Epithelial cell of esophagus (primary cell): ENCODE data around the gene CARMIL1.
A peak's percentile ranks its signal among the peaks of the same experiment; 100 is the strongest.
"Not testable (repeated sequence)": the region's sequence is repeated elsewhere in the genome, so short reads cannot be mapped to it uniquely, and the experiment has no call there.

Source experiments
- DNase-seq: peaks from one replicate; pipeline ENCODE4 v3.0.0; 2010; ENCODE audit warnings: low read depth
- H3K4me3 ChIP-seq: 2 replicates; pipeline ENCODE4 v1.5.1; 2011; ENCODE audit warnings: mild to moderate bottlenecking, low read length, control low read depth
- TF ChIP-seq, protein P1 (sequence below): IDR thresholded peaks from 2 replicates; pipeline ENCODE4 v1.5.1; 2011; ENCODE audit warnings: low read depth, mild to moderate bottlenecking, low read length, control low read depth, inconsistent platforms; ENCODE audit not compliant: insufficient read depth; ENCODE audit errors: missing control alignments

Gene CARMIL1

DNA sequence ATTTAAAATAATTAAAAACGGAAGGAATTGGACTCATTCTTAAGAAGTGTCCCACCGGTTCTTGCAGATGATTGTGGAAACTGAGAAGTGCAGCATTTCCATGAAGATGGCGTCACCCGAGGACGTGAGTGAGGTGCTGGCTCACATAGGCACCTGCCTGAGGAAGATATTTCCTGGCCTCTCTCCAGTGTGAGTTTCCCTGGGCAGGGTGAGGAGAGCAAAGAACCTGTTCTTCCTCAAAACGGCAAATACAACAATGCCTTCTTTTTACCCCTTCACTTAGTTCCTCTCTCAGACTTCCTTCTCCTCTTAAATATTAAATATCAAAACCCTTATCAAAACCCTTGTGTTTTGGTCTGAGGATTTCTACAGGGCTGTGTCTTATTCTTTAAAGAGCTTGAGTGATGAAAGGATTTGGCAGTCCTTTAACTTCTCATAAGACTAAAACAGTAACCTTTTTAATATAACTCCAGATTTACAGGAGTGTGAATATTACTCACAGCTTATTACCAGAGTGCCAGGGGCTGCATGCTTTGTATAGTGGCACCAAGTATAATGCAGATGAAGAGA, 156.3 kb downstream of the CARMIL1 start:
- no peak overlapping the region for H3K4me3 ChIP-seq
- DNase-seq, result peak; percentile 32
- TF ChIP-seq, protein P1, sequence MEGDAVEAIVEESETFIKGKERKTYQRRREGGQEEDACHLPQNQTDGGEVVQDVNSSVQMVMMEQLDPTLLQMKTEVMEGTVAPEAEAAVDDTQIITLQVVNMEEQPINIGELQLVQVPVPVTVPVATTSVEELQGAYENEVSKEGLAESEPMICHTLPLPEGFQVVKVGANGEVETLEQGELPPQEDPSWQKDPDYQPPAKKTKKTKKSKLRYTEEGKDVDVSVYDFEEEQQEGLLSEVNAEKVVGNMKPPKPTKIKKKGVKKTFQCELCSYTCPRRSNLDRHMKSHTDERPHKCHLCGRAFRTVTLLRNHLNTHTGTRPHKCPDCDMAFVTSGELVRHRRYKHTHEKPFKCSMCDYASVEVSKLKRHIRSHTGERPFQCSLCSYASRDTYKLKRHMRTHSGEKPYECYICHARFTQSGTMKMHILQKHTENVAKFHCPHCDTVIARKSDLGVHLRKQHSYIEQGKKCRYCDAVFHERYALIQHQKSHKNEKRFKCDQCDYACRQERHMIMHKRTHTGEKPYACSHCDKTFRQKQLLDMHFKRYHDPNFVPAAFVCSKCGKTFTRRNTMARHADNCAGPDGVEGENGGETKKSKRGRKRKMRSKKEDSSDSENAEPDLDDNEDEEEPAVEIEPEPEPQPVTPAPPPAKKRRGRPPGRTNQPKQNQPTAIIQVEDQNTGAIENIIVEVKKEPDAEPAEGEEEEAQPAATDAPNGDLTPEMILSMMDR, result no peak

DNA sequence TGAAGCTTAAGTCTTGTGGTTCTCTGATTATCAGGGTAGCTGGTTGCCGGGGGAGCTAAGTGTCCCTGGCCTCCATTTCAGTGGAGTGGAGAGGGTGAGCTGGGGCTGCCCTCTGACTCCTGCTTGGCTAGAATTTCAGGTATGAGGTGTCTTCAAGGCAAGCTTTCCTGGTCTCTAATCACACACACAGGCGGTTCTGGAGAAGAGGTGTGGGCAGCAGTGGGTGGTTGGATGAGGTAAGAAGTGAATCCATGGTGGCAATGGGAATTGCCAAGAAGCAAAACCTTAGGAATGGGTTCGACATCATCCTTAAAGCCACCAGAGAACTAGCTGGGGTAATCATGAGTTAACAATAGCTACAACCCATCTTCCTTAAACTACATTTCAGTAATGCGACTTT, 157.6 kb downstream of the CARMIL1 start:
- DNase-seq, result no peak
- TF ChIP-seq, protein P1, result no peak
- no peak overlapping the region for H3K4me3 ChIP-seq

DNA sequence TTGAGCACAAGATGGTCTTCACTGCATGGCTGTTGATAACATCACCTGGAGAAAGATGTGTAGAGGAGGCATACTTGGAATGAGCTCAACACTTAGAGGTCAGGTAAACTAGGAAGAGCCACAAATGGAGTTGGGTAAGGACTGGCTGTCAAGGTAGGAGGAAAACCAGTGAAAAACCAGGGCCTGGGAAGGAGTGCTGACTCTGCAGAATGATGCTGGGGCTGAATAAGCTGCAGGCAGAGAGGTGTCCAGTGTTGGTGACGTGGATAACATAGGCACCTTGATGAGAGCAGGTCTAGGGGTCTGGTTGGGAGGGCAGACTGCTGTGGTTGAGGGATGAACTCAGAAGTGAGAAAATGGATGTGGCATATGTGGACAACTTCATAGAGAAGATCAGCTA, 160.2 kb downstream of the CARMIL1 start:
- DNase-seq, result no peak
- TF ChIP-seq, protein P1, result no peak
- H3K4me3 ChIP-seq, result no peak overlapping the region

DNA sequence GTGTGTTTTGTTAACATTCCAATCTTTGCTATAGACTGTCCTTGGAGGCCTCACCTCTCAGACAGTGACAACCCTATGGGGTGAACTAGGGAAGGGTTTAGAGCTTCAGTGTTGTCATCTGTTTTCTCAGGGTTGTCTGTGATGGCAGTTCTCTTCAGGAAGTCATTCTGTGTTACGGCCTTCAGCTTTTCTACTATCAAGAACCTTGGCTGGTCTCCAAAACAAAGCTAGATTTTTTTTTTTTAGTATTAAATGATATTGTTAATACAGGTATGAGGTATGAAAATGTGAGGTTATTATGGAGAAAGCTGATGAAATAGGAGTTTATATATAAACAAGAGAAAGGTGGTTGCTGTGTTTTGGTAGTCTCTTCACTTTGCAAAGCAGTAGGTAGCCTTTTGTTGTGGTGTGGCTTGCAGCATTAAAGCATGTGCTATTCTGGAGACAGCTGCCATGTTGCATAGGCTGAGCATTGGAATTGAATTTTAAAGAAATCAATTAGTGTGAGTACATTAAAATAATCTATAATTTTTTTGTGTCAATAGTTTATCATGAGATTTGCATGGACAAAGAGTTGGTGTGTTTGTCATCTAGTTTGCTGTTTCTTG, 162.6 kb downstream of the CARMIL1 start:
- no peak for DNase-seq
- no peak overlapping the region for H3K4me3 ChIP-seq
- TF ChIP-seq, protein P1, result no peak

DNA sequence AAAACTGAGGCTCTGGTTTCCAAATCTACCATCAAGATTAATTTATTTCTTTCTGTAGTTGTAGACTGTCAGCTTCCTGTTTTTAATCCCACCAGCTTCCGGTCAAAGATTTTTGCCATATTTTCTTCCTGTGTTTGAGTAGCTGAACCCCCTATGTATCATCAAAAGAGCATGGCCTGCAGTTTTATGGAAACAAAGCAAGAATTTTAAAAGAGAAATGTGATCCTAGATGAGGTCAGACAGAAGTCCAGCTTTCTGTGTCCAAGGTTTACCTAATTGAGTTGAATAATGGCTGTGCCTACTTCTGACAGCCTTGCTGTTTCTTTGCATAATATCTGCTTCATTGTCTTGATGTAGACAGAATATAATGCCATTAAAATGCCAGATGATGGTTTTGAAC, 163.7 kb downstream of the CARMIL1 start:
- no peak for DNase-seq
- TF ChIP-seq, protein P1, result no peak
- no peak overlapping the region for H3K4me3 ChIP-seq

DNA sequence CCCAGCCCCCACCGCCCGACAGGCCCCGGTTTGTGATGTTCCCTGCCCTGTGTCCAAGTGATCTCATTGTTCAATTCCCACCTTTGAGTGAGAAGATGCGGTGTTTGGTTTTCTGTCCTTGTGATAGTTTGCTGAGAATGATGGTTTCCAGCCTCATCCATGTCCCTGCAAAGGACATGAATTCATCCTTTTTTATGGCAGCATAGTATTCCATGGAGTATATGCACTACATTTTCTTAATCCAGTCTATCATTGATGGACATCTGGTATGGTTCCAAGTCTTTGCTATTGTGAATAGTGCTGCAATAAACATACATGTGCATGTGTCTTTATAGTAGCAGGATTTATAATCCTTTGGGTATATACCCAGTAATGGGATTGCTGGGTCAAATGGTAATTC, 165.3 kb downstream of the CARMIL1 start:
- not testable (repeated sequence) for H3K4me3 ChIP-seq, DNase-seq

DNA sequence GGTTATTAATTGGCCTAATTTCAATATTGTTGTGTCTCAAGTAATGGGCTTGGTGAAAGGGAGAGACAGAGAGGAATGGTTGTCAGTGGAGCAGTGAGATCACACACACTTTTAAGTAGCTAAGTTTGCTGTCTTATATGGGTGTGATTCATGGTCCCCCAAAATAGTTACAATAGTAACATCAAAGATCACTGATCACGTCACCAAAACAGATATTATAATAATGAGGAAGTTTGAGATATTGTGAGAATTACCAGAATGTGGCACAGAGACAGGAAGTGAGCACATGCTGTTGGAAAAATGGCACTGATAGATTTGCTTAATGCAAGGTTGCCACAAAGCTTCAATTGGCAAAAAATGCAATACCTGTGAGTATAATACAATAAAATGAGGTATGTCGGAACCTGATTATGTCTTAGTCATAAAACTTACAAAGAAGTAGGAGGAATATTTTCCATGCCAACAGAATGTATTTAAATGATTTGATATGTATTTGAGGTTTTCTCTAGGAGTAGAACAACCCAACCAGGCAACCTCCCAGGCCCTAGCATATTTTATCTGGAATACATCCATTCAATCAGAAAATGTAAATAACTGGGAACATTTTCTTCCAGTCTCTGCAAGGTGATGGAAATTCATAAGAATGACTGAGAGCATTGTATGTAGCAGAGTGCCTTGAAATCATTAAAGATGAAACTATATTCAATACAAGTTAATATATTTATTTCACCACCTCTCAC, 167.8 kb downstream of the CARMIL1 start:
- DNase-seq, result peak; percentile 36
- no peak overlapping the region for H3K4me3 ChIP-seq
- TF ChIP-seq, protein P1, result no peak
